ENCODE data around the gene STXBP6. TPM values are rescaled to one million over a fixed set of nuclear protein-coding genes. Genes with fewer than 3 reads are reported as not detected.

The STXBP6 gene
- total RNA-seq, 1 donor from 2014 or later: 11.0 TPM

GRCh38 chr14:24965934-24966578 is 83.9 kb downstream of the STXBP6 start:
- Histone ChIP-seq H3K9ac (no peak overlapping the region), H3K27ac (no peak overlapping the region), H3K4me3 (no peak overlapping the region), H4K20me1 (ENCODE audit: low read depth) (no peaks in the 10 kb centered on the region), H3K79me2 (ENCODE audit: low read depth) (no peaks in the 10 kb centered on the region), H3K9me3 (ENCODE audit: low read depth) (no peaks in the 10 kb centered on the region), H2AFZ (replicated peaks) (no peak overlapping the region), H3F3A (ENCODE audit: low read depth) (no peaks in the 10 kb centered on the region), H3K36me3 (no peaks in the 10 kb centered on the region), H3K4me2 (no peak overlapping the region), H3K27me3 (no peaks in the 10 kb centered on the region), H3K4me1 (no peaks in the 10 kb centered on the region)
- peaks cover 2% of the 10 kb centered on the region for H3K4me1 Mint-ChIP-seq
- H3K27me3 Mint-ChIP-seq (ENCODE audit: insufficient read depth, low read depth): peaks cover 2% of the 10 kb centered on the region
- H3K27ac Mint-ChIP-seq: no peak overlapping the region
- no peak overlapping the region for H3K4me3 Mint-ChIP-seq
- no peaks in the 10 kb centered on the region for H3K36me3 Mint-ChIP-seq
- TF ChIP-seq CTCF (IDR thresholded peaks at IDR 0.05) (no peak), EZH2phosphoT487 (IDR thresholded peaks at IDR 0.05) (no peak), EZH2 (IDR thresholded peaks at IDR 0.05) (no peak)
- H3K9me3 Mint-ChIP-seq: no peaks in the 10 kb centered on the region
- DNase-seq (ENCODE audit: low spot score): peak; percentile 34

- Histone ChIP-seq H3K4me2 (no peak overlapping the region), H3K4me3 (no peak overlapping the region), H3K4me1 (no peaks in the 10 kb centered on the region), H3K9me3 (ENCODE audit: low read depth) (no peaks in the 10 kb centered on the region), H3K27ac (no peak overlapping the region), H3K36me3 (no peaks in the 10 kb centered on the region), H3K27me3 (no peaks in the 10 kb centered on the region), H3F3A (ENCODE audit: low read depth) (no peaks in the 10 kb centered on the region), H3K9ac (no peak overlapping the region), H3K79me2 (ENCODE audit: low read depth) (no peaks in the 10 kb centered on the region), H2AFZ (replicated peaks) (no peak overlapping the region), H4K20me1 (ENCODE audit: low read depth) (no peaks in the 10 kb centered on the region)
- no peak for DNase-seq (ENCODE audit: low spot score)
- H3K27me3 Mint-ChIP-seq (ENCODE audit: insufficient read depth, low read depth): peaks cover 2% of the 10 kb centered on the region
- no peak for TF ChIP-seq EZH2phosphoT487 (IDR thresholded peaks at IDR 0.05)
- no peak for TF ChIP-seq CTCF (IDR thresholded peaks at IDR 0.05)
- no peak for TF ChIP-seq EZH2 (IDR thresholded peaks at IDR 0.05)
- no peak overlapping the region for H3K27ac Mint-ChIP-seq
- no peaks in the 10 kb centered on the region for H3K36me3 Mint-ChIP-seq
- H3K4me1 Mint-ChIP-seq: no peaks in the 10 kb centered on the region
- no peaks in the 10 kb centered on the region for H3K9me3 Mint-ChIP-seq
- H3K4me3 Mint-ChIP-seq: no peak overlapping the region
These were observed 84.4 kb downstream of the STXBP6 start for GRCh38 chr14:24965578-24965933.

- Histone ChIP-seq H4K20me1 (ENCODE audit: low read depth) (no peaks in the 10 kb centered on the region), H2AFZ (replicated peaks) (no peak overlapping the region), H3K27me3 (no peaks in the 10 kb centered on the region), H3K27ac (no peak overlapping the region), H3K4me3 (no peak overlapping the region), H3F3A (ENCODE audit: low read depth) (no peaks in the 10 kb centered on the region), H3K79me2 (ENCODE audit: low read depth) (no peaks in the 10 kb centered on the region), H3K9ac (no peak overlapping the region), H3K4me1 (no peaks in the 10 kb centered on the region), H3K4me2 (no peak overlapping the region), H3K9me3 (ENCODE audit: low read depth) (no peaks in the 10 kb centered on the region), H3K36me3 (no peaks in the 10 kb centered on the region)
- H3K36me3 Mint-ChIP-seq: no peaks in the 10 kb centered on the region
- H3K27me3 Mint-ChIP-seq (ENCODE audit: insufficient read depth, low read depth): peaks cover 2% of the 10 kb centered on the region
- no peaks in the 10 kb centered on the region for H3K9me3 Mint-ChIP-seq
- no peak overlapping the region for H3K4me3 Mint-ChIP-seq
- H3K27ac Mint-ChIP-seq: no peak overlapping the region
- no peak for DNase-seq (ENCODE audit: low spot score)
- H3K4me1 Mint-ChIP-seq: no peaks in the 10 kb centered on the region
- no peak for TF ChIP-seq CTCF (IDR thresholded peaks at IDR 0.05)
- no peak for TF ChIP-seq EZH2phosphoT487 (IDR thresholded peaks at IDR 0.05)
- TF ChIP-seq EZH2 (IDR thresholded peaks at IDR 0.05): no peak
These were observed 85.4 kb downstream of the STXBP6 start for GRCh38 chr14:24964591-24964990.

Data from neural progenitor cell (in vitro differentiated cells).